ENCODE measurements around the gene TNFRSF14.

GRCh38 chr1:2514863-2515762, 41.1 kb upstream of the TNFRSF14 start:
- TF ChIP-seq CREB1 (IDR thresholded peaks at IDR 0.05; ENCODE audit: low read depth), result no peak
- no peak for TF ChIP-seq REST (IDR thresholded peaks at IDR 0.05; ENCODE audit: low read depth)
- TF ChIP-seq FOXM1 (IDR thresholded peaks at IDR 0.05; ENCODE audit: borderline replicate concordance, low read depth), result no peak
- no peak for TF ChIP-seq EGR1 (IDR thresholded peaks at IDR 0.05)
- TF ChIP-seq YY1 (IDR thresholded peaks at IDR 0.05; ENCODE audit: low read depth), result no peak
- no peak for TF ChIP-seq TAF1 (IDR thresholded peaks at IDR 0.05; ENCODE audit: low read depth)
- no peak for TF ChIP-seq USF1 (IDR thresholded peaks at IDR 0.05)
- TF ChIP-seq TEAD4 (IDR thresholded peaks at IDR 0.05), result no peak
- no peak for TF ChIP-seq EP300 (IDR thresholded peaks at IDR 0.05; ENCODE audit: borderline replicate concordance)
- TF ChIP-seq ZBTB7A (IDR thresholded peaks at IDR 0.05; ENCODE audit: low read depth), result no peak
- no peak for TF ChIP-seq MAX (IDR thresholded peaks at IDR 0.05)
- TF ChIP-seq RAD21 (IDR thresholded peaks at IDR 0.05; ENCODE audit: low read depth), result no peak
- TF ChIP-seq CEBPB (IDR thresholded peaks at IDR 0.05), result no peak
